Measurements from ENCODE around the gene PTGDR2.

The PTGDR2 gene

DNA sequence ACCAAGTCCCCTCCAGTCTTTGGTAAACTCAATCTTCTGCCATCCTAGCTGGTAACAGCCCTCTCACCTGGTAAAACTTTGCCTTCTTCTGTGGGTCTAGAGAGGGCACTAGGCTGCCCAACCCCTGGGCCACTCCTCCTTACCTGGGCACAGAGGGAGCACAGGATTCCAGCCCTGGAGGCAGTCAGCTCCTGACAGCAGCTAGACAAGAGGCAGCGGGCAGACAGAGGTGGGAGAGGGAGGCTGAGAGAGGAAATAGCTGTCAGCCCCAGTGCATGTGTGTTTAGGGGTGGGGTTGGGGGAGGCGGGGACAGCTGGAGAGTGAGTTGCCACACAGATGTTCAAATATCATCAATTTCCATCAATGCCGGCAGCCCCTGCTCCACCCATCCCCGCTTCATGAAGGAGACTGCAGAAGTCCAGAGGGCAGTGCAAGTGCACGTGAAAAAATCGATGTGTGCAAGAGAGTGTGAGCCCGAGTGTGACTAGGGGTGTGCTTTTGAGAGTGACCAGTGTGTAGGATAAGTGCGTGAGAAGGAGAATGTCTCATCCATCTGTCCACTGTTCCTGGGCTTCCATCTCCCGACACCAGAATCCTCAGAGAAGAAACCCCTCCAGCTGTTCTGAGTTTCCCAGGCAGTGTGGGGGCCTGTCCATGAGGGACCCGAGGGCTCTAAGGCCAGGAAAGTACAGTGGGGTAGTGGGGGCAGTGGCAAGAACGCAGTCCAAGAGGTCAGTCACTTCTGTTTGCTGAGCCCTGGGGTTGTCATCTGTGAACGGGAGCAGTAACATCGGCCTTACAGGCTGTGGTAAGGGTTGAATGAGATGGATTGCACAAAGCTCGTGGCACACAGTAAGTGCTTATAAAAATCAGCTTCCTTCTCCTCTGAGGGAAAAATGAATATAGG, at the start of gene PTGDR2:
PTGDR2 (minus strand) TSS at position 225 of the 908 bp plus-strand sequence. CDS start 2,228 bp downstream, outside the sequence.
- no peak for DNase-seq

GRCh38 chr11:60905047-60905446, 49.3 kb upstream of the PTGDR2 start:
- no peak for DNase-seq

DNA sequence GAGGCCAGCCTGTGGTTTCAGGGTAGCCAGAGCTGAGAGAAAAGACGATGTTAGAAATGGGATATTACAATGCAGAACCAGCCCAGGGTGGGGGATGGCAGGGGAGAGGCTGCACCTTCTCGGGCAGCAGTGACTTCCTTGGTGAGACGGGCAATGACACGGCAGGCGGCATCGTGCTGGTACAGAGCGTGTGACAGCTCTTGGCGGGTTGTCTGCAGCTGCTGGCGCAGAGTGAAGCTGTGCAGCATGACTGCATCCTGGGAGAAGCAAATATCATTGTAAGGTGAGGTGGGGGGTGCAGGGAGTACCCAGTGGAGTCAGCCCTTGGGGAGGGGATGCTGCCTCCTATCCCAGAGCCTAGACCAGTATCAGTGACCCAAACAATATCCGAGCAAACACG, 46.9 kb upstream of the PTGDR2 start:
- no peak for DNase-seq

- DNase-seq, result peak; percentile 46
These were observed 45.1 kb upstream of the PTGDR2 start for GRCh38 chr11:60900673-60901404.

DNA sequence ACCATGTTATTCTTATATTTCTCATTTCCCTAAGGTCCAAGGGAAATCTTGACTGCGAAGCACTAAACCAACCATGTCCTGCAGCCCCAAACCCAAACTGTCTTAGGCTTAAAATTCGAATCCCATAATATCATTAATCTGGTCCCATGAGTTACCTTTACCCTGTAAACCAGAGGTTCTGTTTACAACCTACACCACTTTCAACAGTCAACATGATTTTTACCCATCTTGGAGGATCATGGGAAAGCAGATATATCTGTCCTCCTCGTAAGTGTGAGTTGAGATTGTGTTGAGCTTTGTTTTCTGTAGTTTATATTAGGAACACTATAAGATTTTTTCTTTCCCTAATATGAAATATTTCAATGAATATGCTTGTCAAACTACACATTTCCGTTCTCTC, 44.2 kb upstream of the PTGDR2 start:
- DNase-seq, result no peak

DNA sequence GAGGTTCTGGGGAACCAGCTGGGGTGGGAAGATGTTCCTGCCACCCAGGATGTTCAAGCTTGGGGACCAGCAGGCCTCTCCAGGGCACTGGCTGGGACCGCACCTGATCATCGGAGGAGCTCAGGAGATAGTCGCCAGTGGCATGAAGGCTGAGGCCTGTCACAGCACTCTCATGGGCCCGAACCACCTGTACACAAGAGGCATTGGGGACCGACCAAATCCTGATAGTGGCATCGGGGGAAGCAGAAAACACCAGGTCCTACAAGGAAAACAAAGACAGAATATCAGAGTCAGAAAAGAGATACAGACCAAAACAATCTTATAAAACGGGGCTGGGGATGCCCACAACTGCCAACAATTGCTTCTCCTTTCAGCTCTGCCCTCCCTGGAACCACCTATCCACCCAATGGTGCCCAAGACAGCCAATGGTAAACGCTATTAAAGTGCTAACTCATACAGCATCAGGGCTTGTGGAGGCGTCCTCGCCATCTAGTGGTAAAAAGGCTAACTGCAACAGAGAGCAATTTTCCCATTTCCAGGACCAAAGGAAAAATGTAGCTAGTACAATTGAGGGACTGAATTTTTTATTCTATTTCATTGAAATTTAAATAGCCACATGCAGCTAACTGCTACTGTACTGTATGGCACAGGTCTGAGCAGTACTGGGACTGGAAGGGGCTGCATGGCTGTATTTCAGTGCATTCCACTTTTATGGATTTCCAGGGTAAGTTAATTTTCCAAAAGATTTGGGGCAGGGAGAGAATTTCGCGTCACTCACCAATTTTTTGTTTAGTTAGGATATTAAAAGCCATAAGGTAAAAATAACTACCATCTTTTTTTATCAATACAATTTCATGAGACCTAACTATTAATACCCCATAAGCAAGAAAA, 43.5 kb upstream of the PTGDR2 start:
- DNase-seq, result peak; percentile 57

GRCh38 chr11:60897496-60897895, 41.7 kb upstream of the PTGDR2 start:
- no peak for DNase-seq

DNA sequence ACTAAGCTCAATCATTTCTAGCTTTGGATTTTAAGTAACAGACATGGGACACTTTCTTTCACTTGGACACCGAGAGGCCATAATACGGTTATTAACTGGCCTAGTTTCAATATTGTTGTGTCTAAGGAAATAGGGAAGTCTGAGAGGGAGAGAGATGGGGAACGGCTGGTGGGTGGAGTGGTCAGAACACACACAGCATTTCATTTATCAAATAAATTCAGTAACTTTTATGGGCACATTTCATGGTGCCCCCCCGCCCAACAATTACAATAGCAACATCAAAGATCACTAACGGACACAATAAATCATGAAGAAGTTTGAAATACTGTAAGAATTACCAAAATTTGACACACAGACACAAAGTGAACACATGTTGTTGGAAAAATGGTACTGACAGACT, 39.9 kb upstream of the PTGDR2 start:
- DNase-seq, result no peak

- DNase-seq, result no peak
These were observed 35.5 kb upstream of the PTGDR2 start for GRCh38 chr11:60891103-60891741.

- DNase-seq, result peak; percentile 38
These were observed 34.9 kb upstream of the PTGDR2 start for GRCh38 chr11:60890696-60891095.

DNA sequence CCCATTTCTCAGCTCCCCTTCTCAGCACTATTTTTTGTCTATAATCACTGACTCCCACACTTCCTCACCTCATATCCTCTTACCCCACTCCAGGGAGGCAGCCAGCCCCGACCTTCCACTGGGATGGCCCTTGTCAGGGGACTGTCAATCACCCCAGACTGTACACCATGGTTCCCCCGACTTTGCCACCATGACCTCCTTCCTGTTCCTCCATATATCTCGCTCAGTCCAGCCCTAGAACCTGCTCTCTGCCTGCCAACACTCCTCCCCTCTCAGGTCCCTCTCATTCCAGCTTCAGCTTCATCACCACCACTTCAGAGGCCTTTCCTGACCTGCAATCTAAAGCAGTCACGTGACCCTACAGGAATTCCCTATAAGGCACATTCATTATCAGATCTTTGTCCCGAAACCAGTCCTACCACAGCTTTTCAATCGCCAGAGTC, 34.1 kb upstream of the PTGDR2 start:
- DNase-seq, result peak; percentile 40

DNA sequence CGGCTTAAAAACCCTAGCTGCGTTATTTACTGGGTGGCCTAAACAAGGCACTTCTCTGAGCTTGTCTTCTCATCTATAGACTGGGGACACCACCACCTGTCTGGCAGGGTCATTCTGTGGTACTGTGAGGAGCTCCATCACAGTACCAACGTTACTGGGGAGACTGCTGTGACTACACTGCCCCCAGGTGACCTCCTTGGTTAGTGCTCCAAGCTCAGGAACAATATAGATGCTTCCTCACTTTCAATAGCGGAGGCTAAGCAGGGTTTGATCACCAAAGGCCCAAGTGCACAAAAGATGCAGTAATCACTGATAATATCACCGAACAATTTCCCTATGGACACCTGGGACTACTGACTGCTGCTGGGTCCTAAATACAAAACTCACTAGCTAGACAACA, 31.8 kb upstream of the PTGDR2 start:
- no peak for DNase-seq

DNA sequence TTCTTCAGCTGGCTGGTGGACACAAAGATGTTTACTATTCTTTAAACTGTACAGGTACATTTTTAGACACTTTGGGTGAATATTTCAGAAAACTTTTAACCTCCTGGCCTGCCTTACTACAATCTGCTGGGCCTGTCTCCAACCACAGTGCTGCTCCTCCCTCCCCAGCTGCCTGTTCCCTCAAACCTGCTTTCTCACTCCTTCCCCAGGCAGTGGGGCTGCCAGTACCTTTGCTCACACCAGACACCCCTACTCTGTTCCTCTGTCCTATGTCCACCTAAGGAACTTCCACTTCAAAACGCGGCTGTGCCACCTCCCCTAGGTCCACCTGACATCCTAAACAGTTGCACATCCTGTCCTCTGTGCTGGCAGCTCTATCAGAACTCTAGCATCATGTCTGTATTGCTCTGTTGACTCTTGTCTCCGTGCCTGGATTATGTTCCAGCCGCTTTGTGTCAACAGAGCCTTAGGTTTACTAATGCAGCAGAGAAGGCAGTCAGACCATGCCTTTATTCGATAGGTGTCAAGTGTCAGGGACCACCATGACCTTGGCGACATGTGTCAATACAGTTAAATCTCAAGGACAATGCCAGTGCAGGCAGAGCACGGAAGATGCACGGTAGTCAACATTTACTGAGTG, 25.0 kb upstream of the PTGDR2 start:
- DNase-seq, result no peak

DNA sequence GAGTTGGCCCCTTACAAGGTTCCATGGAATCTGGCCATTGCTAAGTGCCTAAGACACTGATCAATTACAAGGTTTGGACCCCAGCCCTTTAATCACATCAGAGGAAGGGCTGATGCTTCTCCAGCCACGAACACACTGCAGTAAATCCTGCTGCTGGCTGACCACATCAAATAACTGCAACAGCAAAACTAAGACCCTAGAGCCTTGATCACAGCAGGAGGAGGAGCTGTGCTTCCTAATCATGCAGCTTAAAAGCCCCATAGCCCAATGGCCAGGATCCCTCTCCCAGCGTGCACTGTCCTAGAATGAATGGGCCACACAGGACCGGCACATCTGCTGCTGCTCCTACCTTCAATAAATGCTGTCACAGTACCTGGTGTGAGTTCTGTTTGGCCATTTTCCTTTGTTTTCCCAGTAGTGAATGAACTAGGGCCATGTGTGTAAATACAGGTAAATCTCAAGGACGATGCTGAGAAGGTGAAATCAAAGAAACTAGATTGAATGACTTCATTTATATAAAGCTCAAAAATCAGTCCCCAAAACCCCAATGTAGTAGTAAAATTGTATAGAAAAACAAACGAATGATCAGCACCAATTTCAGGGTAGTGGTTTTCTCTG, 24.3 kb upstream of the PTGDR2 start:
- DNase-seq, result no peak

DNA sequence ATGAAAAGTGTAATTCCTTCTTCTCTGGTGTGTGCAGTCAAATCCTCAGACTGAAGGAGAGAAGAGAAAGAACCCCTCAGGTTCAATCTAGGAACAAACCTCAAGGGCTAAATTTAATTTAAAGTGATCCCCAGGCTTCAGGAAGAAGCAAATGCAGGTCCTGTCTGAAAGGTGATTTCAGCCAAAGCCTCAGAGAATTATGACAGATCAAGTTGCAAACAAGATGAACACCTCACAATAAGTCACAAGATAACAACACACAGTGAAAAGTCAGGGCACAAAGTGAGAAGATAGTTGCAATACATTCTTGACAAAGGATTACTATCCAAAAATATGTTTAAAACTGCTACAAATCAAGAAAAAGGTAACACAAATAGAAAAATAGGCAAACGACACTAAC, 23.4 kb upstream of the PTGDR2 start:
- DNase-seq, result no peak

GRCh38 chr11:60878245-60879101, 22.7 kb upstream of the PTGDR2 start:
- no peak for DNase-seq

GRCh38 chr11:60876168-60876485, 20.4 kb upstream of the PTGDR2 start:
- no peak for DNase-seq

DNA sequence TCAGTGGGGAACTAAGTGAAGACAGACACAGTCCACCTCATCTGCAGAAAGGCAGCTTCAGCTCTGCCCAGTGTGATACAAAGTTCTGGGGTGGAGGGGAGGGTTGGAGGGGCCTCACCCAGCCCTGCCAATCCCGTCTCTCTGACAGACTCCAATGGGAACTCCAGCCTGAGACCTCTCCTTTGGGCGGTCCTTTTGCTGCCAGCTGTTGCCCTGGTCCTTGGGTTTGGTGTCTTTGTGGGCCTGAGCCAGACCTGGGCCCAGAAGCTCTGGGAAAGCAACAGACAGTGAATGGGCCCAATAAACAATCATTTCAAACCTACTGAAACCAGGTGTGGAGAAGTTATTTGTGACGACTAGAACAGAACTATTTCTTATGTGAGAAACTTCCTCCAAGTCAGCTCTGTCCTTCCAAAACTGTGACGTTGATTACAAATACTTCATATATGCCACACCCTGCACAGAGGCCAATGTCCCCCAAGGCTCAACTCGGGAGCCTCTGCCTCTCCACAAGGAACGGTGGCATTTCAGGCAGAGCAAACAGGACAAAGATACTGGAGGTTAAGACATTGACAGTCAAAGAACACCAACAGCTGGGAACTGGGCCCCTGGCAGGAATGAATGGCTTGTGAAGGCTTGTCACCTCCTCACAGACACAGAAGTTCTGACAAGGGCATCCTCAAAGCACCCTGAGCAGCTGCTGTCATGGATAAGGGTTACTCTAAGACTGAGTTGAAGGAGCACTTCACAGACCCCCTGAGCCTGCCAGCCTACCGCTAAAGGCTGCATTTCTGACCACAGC, 19.8 kb upstream of the PTGDR2 start:
- DNase-seq, result no peak

GRCh38 chr11:60874421-60875365, 18.9 kb upstream of the PTGDR2 start:
- DNase-seq, result no peak

Data from activated CD8-positive, alpha-beta memory T cell treated with anti-CD3 and anti-CD28 coated beads, Interleukin-2, amount 50 U/mL, for 48 hours (primary cell).